HT-29 (cell line): ENCODE measurements around the gene MATR3. TPM values are rescaled to one million over a fixed set of nuclear protein-coding genes. Genes with fewer than 3 reads are reported as not detected.
"Not testable (repeated sequence)": the region's sequence is repeated elsewhere in the genome, so short reads cannot be mapped to it uniquely, and the experiment has no call there.

ENCODE experiments used
- DNase-seq: peaks from one replicate; pipeline ENCODE4 v3.0.0-alpha.2; 2015; ENCODE audit warnings: low spot score
- total RNA-seq: library from RNA; depleted of rRNA; stranded (reverse); fragments of >200 nt; shearing (Covaris generic); gene quantifications from 2 replicates; pipeline ENCODE4 v1.2.3, GENCODE V29; 2014

The MATR3 gene
- total RNA-seq, 1 experiment from 2014 or later = 179 TPM

DNA sequence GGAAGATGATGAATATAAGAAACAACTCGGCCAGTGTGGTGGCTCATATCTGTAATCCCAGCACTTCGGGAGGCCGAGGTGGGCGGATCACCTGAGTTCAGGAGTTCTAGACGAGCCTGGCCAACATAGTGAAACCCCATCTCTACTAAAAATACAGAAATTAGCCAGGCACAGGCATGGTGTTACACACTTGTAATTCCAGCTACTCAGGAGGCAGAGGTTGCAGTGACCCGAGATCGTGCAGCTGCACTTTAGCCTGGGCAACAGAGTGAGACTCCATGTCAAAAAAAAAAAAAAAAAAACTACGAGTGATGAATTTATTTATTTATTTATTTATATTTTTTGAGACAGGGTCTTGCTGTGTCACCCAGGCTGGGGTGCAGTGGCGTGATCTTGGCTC is 54.3 kb downstream of the MATR3 start:
- not testable (repeated sequence) for DNase-seq

DNA sequence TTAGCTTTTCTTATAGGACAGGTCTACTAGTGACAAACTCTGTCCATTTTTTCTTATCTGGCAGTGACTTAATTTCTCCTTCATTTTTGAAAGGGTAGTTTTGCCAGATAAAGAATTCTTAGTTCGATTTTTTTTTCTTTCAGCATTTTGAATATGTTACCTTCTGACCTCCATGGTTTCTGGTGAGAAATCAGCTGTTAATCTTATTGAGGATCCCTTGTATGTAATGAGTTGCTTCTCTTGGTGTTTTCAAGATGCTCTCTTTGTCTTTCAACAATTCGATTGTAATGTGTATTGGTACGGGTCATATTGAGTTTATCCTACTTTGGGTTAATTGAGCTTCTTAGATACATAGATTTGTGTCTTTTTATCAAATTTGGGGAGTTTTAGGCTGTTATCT is 60.6 kb downstream of the MATR3 start:
- DNase-seq = no peak

DNA sequence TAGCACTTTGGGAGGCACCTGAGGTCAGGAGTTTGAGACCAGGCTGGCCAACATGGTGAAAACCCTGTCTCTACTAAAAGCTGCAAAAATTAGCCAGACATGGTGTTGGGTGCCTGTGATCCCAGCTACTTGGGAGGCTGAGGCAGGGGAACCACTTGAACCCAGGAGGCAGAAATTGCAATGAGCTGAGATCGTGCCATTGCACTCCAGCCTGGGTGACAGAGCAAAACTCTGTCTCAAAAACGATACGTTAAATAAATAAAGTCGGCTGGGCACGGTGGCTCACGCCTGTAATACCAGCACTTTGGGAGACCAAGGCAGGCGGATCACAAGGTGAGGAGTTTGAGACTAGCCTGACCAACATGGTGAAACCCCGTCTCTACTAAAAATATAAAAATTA is 62.4 kb downstream of the MATR3 start:
- not testable (repeated sequence) for DNase-seq

DNA sequence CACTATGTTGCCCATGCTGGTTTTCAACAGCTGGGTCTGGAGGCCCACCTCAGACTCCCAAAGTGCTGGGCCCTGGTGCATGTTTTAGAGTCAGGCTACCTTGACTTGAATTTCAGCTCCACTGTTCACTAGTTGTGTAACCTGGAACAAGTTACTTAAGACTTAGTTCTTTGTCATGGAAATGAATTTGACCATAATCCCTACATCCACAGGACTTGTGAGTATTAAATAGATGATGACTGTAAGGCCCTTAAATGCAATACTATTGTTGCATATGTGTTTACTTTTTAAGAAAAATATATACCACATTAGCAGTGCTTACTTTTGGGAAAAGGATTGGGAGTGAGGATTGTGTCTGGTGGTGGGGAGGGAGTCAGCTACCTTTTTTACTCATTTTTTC is 64.5 kb downstream of the MATR3 start:
- no peak for DNase-seq

DNA sequence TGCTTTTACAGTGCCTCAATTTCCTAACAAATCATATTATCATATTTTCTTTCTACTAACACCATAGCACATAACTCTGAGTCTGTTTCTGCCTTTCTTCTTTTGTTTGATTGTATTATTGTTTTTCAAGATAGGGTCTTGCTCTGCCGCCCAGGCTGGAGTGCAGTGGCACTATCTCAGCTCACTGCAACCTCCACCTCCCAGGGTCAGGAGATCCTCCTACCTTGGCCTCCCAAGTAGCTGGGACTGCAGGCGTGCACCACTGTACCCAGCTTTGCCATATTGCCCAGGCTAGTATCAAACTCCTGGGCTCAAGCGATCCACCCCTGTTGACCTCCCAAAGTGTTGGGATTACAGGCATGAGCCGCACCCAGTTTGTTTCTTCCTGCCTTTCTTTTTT is 66.8 kb downstream of the MATR3 start:
- DNase-seq = no peak

DNA sequence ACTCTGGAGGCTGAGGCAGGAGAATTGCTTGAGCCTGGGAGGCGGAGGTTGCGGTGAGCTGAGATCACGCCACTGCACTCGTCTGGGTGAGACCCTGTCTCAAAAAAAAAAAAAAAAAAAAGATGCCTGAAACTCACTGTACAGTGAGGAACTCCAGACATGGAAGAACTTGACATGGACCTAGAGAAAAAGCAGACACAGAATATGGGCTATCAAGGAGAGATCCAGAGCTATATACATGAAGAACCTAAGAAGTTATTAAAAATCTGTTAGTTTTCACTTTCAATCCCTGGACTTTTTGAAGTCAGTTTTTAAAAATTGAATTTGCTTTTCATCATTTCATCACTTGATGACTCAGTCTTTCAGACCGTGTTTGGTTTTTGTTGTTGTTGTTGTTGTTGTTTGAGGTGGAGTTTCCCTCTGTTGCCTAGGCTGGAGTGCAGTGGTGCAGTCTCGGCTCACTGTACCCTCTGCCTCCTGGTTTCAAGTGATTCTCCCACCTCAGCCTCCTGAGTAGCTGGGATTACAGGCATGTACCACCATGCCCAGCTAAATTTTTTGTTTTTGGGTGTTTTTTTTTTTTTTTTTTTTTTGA is 68.4 kb downstream of the MATR3 start:
- no peak for DNase-seq

DNA sequence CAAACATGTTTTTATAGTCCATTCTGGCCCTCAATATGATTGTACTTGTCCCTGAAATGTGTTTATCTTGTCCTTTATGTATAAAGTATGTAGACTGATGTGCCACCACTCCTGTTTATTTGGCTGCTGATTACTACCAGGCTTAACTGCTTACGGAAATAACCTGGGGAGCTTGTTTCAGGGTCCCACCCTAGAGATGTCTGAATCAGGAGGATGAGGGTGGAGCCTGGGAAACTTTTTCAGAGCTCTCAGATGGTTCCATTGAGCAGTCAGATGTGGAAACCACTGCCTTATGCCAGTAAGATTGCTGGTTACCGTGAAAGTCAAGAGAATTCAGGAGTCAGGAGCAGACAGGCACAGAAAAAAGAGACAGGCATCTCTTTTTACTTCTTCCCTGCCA is 70.4 kb downstream of the MATR3 start:
- no peak for DNase-seq

DNA sequence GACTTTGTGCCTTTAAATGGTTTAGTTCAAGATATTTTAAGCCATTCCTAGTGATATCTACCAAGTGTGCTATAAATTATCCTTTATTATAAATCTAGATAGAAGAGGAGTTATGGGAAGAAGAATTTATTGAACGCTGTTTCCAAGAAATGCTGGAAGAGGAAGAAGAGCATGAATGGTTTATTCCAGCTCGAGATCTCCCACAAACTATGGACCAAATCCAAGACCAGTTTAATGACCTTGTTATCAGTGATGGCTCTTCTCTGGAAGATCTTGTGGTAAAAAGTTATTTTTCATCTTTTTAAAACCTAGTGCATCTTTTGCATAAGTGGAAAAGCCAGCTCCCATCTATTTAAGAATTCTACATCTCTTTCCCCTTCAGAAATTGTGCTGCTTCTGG is 70.9 kb downstream of the MATR3 start:
- DNase-seq = no peak

DNA sequence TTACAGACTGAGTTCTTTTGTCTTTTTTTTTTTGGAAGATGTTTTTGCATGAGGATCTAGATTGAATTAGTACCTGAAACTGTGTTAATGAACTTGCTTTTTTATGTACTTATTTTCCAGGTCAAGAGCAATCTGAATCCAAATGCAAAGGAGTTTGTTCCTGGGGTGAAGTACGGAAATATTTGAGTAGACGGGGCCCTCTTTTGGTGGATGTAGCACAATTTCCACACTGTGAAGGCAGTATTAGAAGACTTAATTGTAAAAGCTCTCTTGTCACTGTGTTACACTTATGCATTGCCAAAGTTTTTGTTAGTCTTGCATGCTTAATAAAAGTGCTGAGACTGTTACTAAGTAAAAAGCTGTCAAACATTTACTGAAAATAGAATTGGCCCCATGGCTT is 75.1 kb downstream of the MATR3 start:
- no peak for DNase-seq

DNA sequence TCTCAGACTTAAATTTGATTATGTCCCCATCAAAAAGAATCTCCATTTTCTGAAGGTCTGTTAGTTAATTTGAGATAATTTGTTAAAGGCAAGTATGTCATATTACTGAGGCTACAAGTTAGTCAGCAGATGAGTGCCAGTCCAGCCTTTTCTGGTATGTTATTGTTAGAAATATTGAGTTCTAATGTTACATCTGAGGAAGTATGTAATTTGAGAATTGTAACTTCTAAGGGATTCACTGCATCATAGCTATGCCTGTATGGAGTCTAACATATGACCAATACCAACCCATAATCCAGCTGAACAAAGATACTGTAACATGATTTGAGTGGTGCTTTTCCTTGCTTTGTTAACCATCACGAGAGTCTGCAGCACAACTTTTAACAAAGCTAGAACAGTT is 75.6 kb downstream of the MATR3 start:
- no peak for DNase-seq

DNA sequence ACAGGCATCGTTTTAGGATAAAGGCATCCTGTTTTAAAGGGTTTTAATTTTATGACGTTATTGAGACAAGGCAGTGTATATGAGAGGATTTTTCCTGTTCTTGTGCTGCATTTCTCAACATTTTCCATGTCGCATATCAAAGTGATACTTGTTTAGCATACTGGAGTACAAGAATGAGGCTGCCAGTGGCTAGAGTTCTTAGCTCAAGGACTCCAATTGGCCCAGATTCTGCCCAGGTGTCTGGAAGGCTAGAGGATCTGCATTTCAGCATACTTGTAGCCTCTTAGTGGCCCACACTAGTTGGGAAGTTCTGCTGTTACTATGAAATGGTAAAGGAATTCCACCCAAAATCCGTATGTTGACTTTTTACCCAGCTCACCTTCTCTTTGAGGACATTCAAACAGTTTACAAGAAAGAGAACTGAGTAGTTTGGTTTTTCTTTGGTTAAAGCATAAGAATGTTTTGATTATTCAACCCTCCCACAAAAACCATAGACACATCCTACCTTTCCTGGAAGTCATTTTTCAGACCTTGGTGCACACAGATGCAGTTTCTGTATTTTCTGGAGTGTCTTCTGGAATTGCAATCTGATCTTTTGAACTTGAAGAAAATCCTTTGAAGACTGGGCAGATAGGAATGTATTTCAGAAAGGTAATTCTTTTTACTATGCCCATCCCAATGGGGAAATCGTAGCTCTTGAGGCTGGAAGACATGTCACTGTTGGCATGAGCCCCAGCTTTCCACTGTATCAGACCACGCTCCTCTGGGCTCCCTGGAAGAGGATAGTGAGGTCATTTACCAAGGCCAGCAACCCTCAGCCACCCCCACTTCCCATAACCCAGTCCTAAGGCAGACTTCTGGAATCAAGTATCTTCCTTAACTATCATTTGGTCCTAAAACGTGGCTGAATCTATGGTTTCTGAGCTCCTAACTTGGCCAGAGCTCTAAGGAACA is 78.2 kb downstream of the MATR3 start:
- DNase-seq = no peak

DNA sequence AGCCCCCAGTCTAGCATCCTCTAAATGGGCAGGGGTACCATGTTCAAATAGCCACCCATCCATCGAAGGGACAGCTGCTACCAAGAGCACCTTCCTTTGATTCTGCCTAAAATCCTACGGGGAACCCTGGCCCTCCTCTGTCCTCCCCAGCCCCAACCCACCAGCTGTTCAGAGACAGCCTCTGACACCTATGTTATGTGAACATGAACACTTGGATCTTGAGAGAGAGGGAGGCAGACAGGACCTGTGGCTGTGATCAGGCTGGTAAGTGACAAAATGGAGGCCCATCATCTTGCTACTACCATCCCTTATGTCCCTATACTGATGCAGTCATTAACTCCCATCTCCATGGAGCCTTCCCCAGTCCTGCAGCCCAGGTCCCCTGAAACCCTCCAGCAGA is 81.4 kb downstream of the MATR3 start:
- no peak for DNase-seq

DNA sequence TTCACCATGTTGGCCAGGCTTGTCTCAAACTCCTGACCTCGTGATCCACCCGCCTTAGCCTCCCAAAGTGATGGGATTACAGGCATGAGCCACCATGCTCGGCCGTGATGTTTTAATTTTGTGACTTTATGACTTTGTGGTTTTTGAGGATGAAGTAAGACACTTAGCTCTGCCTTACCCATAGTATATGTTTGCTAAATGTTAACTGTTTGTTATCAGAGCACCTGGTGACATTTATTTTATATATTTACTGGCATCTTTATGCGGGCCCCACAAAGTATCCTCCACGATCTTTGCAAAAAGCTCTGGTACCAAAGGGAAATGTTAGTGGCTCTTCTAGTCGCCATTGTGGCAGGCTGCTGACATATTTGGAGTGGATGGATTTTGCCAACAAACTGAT is 82.8 kb downstream of the MATR3 start:
- no peak for DNase-seq

DNA sequence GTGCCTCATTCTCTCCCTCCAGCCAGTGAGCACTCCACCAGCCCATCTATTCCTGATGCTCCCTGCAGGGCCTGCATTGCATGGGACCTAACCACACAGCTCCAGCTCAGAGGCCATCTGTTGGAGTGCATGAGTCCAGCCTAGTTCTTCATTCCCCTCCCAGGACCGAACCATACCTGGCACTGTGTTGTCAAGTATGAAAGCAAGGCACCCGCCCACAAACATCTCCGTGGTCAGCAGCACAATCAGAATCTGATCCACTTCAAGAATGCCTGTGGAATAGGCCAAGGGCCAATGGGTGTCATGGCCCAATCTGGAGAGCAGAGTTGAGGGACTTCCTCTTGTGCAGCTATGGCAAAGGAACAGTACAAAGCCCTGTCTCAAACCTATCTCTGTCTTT is 83.7 kb downstream of the MATR3 start:
- no peak for DNase-seq

DNA sequence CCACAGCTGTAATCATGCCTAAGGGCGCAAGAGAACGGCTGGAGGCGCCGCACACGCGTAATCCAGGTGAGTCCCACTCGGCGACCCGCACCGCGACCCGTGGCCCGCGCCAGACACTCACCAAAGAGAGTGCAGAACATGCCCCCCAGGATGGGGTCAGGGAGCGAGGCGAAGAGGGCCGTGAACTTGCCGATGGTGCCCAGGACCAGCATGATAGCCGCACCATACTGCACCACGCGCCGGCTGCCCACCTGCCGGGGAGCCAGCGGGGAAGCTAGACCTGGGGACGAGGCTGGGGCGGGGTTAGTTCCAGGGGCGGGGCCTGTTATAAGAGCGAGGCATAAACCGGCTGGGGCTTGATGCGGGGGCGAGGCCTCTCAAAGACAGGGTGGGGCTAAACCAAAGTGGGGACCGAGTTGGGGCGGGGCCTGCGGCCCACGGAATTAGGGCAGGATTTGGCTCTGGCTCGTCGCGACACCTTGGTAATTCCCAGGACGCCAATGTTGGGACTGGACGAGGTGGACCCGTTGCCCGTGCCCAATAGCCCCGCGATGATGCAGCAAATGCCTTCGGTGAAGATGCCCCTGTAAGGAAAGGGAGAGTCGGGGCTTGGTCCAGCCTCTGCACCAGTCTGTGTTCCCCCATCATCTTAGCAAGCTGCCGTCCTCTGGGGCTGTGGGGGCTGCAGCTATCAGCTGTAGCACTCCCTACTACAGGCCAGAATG is 84.7 kb downstream of the MATR3 start:
- DNase-seq = no peak

DNA sequence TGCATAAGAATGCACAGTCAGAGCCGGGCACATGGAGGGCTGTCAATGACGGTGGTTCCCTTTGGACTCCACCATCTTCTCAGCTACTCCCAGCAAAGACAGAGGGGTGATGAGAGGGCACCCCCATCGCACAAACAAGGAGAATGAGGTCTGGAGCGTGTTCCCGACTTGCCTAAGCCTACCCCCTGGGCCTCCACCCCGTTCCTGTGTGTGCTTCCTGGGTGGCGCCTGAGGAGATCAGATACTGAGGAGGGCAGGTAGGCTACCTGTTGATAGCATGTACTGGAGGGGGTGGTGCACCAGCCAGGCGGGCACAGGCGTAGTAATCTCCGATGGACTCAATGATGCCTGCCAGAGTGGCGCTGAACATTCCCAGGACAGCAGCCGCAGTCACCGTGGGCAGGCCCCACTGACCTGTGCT is 85.4 kb downstream of the MATR3 start:
- peak; percentile 77 for DNase-seq

DNA sequence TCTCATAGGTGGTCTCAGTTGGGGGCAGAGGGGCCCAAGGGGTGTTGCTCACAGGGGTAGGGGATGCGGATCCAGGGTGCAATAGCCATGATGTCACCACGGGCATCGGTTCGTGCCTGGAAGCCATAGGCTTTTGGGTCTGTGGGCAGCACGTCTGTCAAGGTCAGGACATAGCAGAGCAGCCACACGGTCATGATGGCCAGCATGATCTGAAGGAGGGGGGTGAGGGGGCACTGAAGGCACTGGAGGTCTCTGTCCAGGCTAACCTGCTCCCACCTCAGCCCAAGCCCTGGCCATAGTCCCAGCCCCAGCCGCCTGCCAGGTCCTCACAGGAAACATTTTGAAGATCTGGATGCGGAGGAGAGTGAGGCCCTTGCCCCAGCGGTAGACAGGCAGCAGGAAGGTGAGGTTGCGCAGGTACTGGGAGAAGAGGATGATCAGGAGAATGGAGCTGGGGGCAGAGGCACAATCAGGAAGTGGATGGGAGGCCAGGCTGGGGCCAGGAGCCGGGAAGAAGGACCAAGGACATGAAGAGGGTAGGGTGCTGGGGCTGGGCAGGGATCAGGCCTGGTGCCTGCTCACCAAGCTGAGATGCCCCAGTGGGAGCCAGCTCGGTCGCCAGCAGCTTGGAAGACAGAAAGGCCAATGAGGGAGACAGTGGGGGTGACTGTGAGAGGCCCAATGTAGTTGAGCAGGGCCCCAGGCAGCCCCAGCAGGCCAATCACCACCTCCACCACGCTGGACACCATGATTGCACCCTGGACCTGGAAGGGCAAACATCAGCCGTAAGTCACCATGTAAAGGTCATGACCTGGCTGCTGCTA is 86.3 kb downstream of the MATR3 start:
- DNase-seq = no peak
